AML-193 (cell line): ENCODE results near the gene STAT5B.
A peak's percentile ranks its signal among the peaks of the same experiment; 100 is the strongest.
"Not testable (repeated sequence)": the region's sequence is repeated elsewhere in the genome, so short reads cannot be mapped to it uniquely, and the experiment has no call there.

Experiments used
- DNase-seq, 2 experiments: peaks; one replicate each; lab custom pipeline; 2025; lab: John Stamatoyannopoulos, UW

The STAT5B gene

GRCh38 chr17:42193969-42194899 is 82.0 kb downstream of the STAT5B start, which contains the start of gene GHDC:
TSS of gene GHDC (minus strand) at chr17:42194494. CDS start at chr17:42193581, 913 bp downstream.
- peak; percentile 90 to 92 for DNase-seq

GRCh38 chr17:42193216-42193968 is 82.8 kb downstream of the STAT5B start:
- no peak for DNase-seq

GRCh38 chr17:42192189-42193126 is 83.7 kb downstream of the STAT5B start:
- DNase-seq, result no peak

- no peak for DNase-seq
These were observed 84.9 kb downstream of the STAT5B start for GRCh38 chr17:42191275-42191608.

- DNase-seq, result no peak
These were observed 85.5 kb downstream of the STAT5B start for GRCh38 chr17:42190491-42191274.

GRCh38 chr17:42189651-42189965 is 86.6 kb downstream of the STAT5B start:
- DNase-seq, result no peak

- no peak for DNase-seq
These were observed 87.2 kb downstream of the STAT5B start for GRCh38 chr17:42188749-42189650.

GRCh38 chr17:42187833-42188232 is 88.4 kb downstream of the STAT5B start:
- no peak for DNase-seq

- DNase-seq, result not testable (repeated sequence)
These were observed 90.0 kb downstream of the STAT5B start for GRCh38 chr17:42186191-42186590.

- DNase-seq, result no peak
These were observed 90.6 kb downstream of the STAT5B start for GRCh38 chr17:42185621-42185930.

GRCh38 chr17:42184713-42185620 is 91.2 kb downstream of the STAT5B start, which contains the start of gene HCRT:
TSS of gene HCRT (minus strand) at chr17:42185452. CDS start at chr17:42185365, 87 bp downstream.
- DNase-seq, result no peak

GRCh38 chr17:42183741-42184711 is 92.2 kb downstream of the STAT5B start:
- peak; percentile 85 to 88 for DNase-seq

GRCh38 chr17:42182927-42183734 is 93.1 kb downstream of the STAT5B start:
- no peak for DNase-seq

GRCh38 chr17:42181851-42182207 is 94.4 kb downstream of the STAT5B start:
- DNase-seq, result no peak

GRCh38 chr17:42180922-42181850 is 95.0 kb downstream of the STAT5B start, which contains the start of gene KCNH4:
TSS of gene KCNH4 (minus strand) at chr17:42181142. CDS start at chr17:42180945, 197 bp downstream.
- peak; percentile 95 for DNase-seq

GRCh38 chr17:42180411-42180921 is 95.7 kb downstream of the STAT5B start:
- DNase-seq, result no peak
